KMS-11 (cell line): ENCODE data around the gene IZUMO1R.

Source experiments
- H2AFZ ChIP-seq: fragments of 200-600 bp; sonication (generic); 2 replicates; pipeline ENCODE4 v1.6.1; 2016; ENCODE audit warnings: antibody characterized with exemption, mixed run types, low read depth
- H3K27ac ChIP-seq: fragments of 200-600 bp; sonication (generic); 2 replicates; pipeline ENCODE4 v1.6.1; 2016; ENCODE audit warnings: mild to moderate bottlenecking, mixed run types
- H3K27me3 ChIP-seq: fragments of 200-600 bp; sonication (generic); 2 replicates; pipeline ENCODE4 v1.6.1; 2017; ENCODE audit warnings: mild to moderate bottlenecking, low read depth, mixed run types, moderate library complexity; ENCODE audit not compliant: insufficient read depth
- H3K36me3 ChIP-seq: fragments of 200-600 bp; sonication (generic); 2 replicates; pipeline ENCODE4 v1.6.1; 2017; ENCODE audit warnings: mild to moderate bottlenecking, mixed run types; ENCODE audit not compliant: insufficient read depth
- H3K4me1 ChIP-seq: fragments of 200-600 bp; sonication (generic); 2 replicates; pipeline ENCODE4 v1.6.1; 2016; ENCODE audit warnings: mild to moderate bottlenecking, low read depth, mixed run types; ENCODE audit not compliant: poor library complexity, severe bottlenecking
- H3K4me2 ChIP-seq: fragments of 200-600 bp; sonication (generic); 2 replicates; pipeline ENCODE4 v1.7.0; 2016; ENCODE audit warnings: mild to moderate bottlenecking, mixed run types
- H3K4me3 ChIP-seq: fragments of 200-600 bp; sonication (generic); IDR thresholded peaks from 2 replicates; pipeline ENCODE4 v1.6.1; 2017; ENCODE audit warnings: low read depth, low read length, mixed read lengths; ENCODE audit not compliant: insufficient read depth
- H3K79me2 ChIP-seq: fragments of 200-600 bp; sonication (generic); 2 replicates; pipeline ENCODE4 v1.6.1; 2016; ENCODE audit warnings: low read depth, mixed run types; ENCODE audit not compliant: insufficient read depth
- H3K9ac ChIP-seq: fragments of 200-600 bp; sonication (generic); 2 replicates; pipeline ENCODE4 v1.6.1; 2016; ENCODE audit warnings: mild to moderate bottlenecking, mixed run types
- H4K20me1 ChIP-seq: fragments of 200-600 bp; sonication (generic); 2 replicates; pipeline ENCODE4 v1.6.1; 2016; ENCODE audit warnings: mild to moderate bottlenecking, mixed run types; ENCODE audit not compliant: insufficient read depth
- CTCF ChIP-seq: fragments of 200-600 bp; sonication (generic); conservative IDR thresholded peaks from 2 replicates; pipeline ENCODE4 v1.6.1; 2017; ENCODE audit warnings: low read depth, mild to moderate bottlenecking, antibody characterized with exemption, low read length, moderate library complexity, mixed read lengths

Gene IZUMO1R

GRCh38 chr11:94330789-94331188 lies 26.4 kb downstream of the IZUMO1R start:
- Histone ChIP-seq H3K4me3 (no peak overlapping the region), H3K9ac (no peak overlapping the region), H3K36me3 (no peaks in the 10 kb centered on the region), H3K27ac (no peak overlapping the region), H2AFZ (no peak overlapping the region), H3K4me1 (no peaks in the 10 kb centered on the region), H3K4me2 (no peak overlapping the region), H3K79me2 (no peaks in the 10 kb centered on the region), H3K27me3 (no peaks in the 10 kb centered on the region), H4K20me1 (no peaks in the 10 kb centered on the region)
- TF ChIP-seq CTCF = no peak

GRCh38 chr11:94332814-94333213 lies 28.4 kb downstream of the IZUMO1R start:
- no peaks in the 10 kb centered on the region for H3K27me3 ChIP-seq
- no peak overlapping the region for H2AFZ ChIP-seq
- no peak for TF ChIP-seq CTCF
- no peaks in the 10 kb centered on the region for H3K36me3 ChIP-seq
- H3K79me2 ChIP-seq = no peaks in the 10 kb centered on the region
- H4K20me1 ChIP-seq = no peaks in the 10 kb centered on the region
- no peak overlapping the region for H3K4me3 ChIP-seq
- no peaks in the 10 kb centered on the region for H3K4me1 ChIP-seq
- no peak overlapping the region for H3K27ac ChIP-seq
- H3K4me2 ChIP-seq = no peak overlapping the region
- H3K9ac ChIP-seq = no peak overlapping the region

- no peak for TF ChIP-seq CTCF
- Histone ChIP-seq H3K36me3 (no peaks in the 10 kb centered on the region), H3K9ac (no peak overlapping the region)
Measured at GRCh38 chr11:94336033-94336432, 31.7 kb downstream of the IZUMO1R start.

GRCh38 chr11:94338651-94339050 lies 34.3 kb downstream of the IZUMO1R start:
- H3K79me2 ChIP-seq = no peaks in the 10 kb centered on the region
- H3K4me2 ChIP-seq = no peak overlapping the region
- H3K36me3 ChIP-seq = no peaks in the 10 kb centered on the region
- H3K27ac ChIP-seq = no peak overlapping the region
- no peaks in the 10 kb centered on the region for H4K20me1 ChIP-seq
- no peak overlapping the region for H3K4me3 ChIP-seq
- H3K27me3 ChIP-seq = no peaks in the 10 kb centered on the region
- no peak for TF ChIP-seq CTCF
- no peak overlapping the region for H2AFZ ChIP-seq
- no peak overlapping the region for H3K9ac ChIP-seq
- H3K4me1 ChIP-seq = no peaks in the 10 kb centered on the region

More at GRCh38 chr11:94336033-94336432, 31.7 kb downstream of the IZUMO1R start:
- Histone ChIP-seq H3K4me3 (no peak overlapping the region), H3K27ac (no peak overlapping the region), H3K79me2 (no peaks in the 10 kb centered on the region), H3K27me3 (no peaks in the 10 kb centered on the region), H2AFZ (no peak overlapping the region), H4K20me1 (no peaks in the 10 kb centered on the region), H3K4me2 (no peak overlapping the region), H3K4me1 (no peaks in the 10 kb centered on the region)
